GM12878 (cell line): ENCODE results near the gene CYP3A7. TPM values are rescaled to one million over a fixed set of nuclear protein-coding genes. Genes with fewer than 3 reads are reported as not detected.

Experiments
- ATAC-seq: fragments of 200-7000 bp; cut with Tn5 transposase; 3 replicates; pipeline ENCODE4 v1.9.1; 2020; ENCODE audit warnings: mild to moderate bottlenecking, moderate library complexity
- Bru-seq: library from RNA; stranded (reverse); fragments of 400-500 nt; gene quantifications from one replicate; lab custom pipeline; 2021; lab: Mats Ljungman, UMichigan
- BruChase-seq, 2 experiments: library from RNA; stranded (reverse); fragments of 400-500 nt; gene quantifications; one replicate each; lab custom pipeline; 2021; lab: Mats Ljungman, UMichigan
- BruUV-seq: library from RNA; stranded (reverse); fragments of 400-500 nt; replicated peaks from 2 replicates; lab custom pipeline; 2021; lab: Mats Ljungman, UMichigan
- CTCF ChIA-PET: fragments of 300-600 bp; sonication (Branson Sonifier 250); formaldehyde crosslinking; extraction: SDS; loops from one replicate; lab custom pipeline; 2021; ENCODE audit warnings: inconsistent platforms; lab: Yijun Ruan, JAX
- POLR2A ChIA-PET: fragments of 350-600 bp; formaldehyde crosslinking; extraction: SDS; loops from one replicate; lab custom pipeline; 2021; ENCODE audit warnings: inconsistent platforms; lab: Charles Lee
- RAD21 ChIA-PET: fragments of 300-600 bp; sonication (Branson Sonifier 250); formaldehyde crosslinking; loops from one replicate; lab custom pipeline; 2023; ENCODE audit warnings: antibody characterized with exemption; ENCODE audit not compliant: unreplicated experiment; lab: Charles Lee
- SMC1A ChIA-PET: fragments of 300-600 bp; sonication (Branson Sonifier 250); formaldehyde crosslinking; loops from one replicate; lab custom pipeline; 2023; ENCODE audit not compliant: unreplicated experiment, uncharacterized antibody; lab: Charles Lee
- DNase-seq: peaks from one replicate; pipeline ENCODE4 v3.0.0-alpha.2; 2011; ENCODE audit warnings: low read depth, low spot score
- FAIRE-seq: peaks from 3 replicates; lab custom pipeline; 2011; peaks lifted over from hg19 to GRCh38; lab: Jason Lieb, UNC
- H2AFZ ChIP-seq: 2 replicates; pipeline ENCODE4 v1.6.0; 2011; ENCODE audit warnings: low read depth, low read length, control low read depth; ENCODE audit not compliant: control insufficient read depth
- H3K27ac ChIP-seq: 2 replicates; pipeline ENCODE4 v1.5.1; 2011; ENCODE audit warnings: control low read depth; ENCODE audit not compliant: control insufficient read depth, insufficient read depth
- H3K27me3 ChIP-seq, 2 experiments: replicated peaks in 1 of 2; 2 replicates each; pipeline versions ENCODE4 v1.6.0 to v1.6.1; 2011; ENCODE audit warnings: low read length in 1 of 2; ENCODE audit not compliant: control insufficient read depth in 2 of 2, insufficient read depth in 2 of 2
- H3K36me3 ChIP-seq, 2 experiments: 2 replicates each; pipeline ENCODE4 v1.5.1; 2011; ENCODE audit warnings: low read length in 1 of 2; ENCODE audit not compliant: control insufficient read depth in 2 of 2, insufficient read depth in 2 of 2
- H3K4me1 ChIP-seq: 2 replicates; pipeline ENCODE4 v1.6.1; 2011; ENCODE audit warnings: mild to moderate bottlenecking, low read length, moderate library complexity, mixed read lengths; ENCODE audit not compliant: control insufficient read depth, insufficient read depth
- H3K4me2 ChIP-seq: 2 replicates; pipeline ENCODE4 v1.6.0; 2011; ENCODE audit warnings: control low read depth; ENCODE audit not compliant: control insufficient read depth, insufficient read depth
- H3K4me3 ChIP-seq: fragments of 200-600 bp; sonication (generic); 2 replicates; pipeline ENCODE4 v1.5.1; 2016
- H3K79me2 ChIP-seq: 2 replicates; pipeline ENCODE4 v1.6.0; 2011; ENCODE audit warnings: low read length; ENCODE audit not compliant: control insufficient read depth, insufficient read depth
- H3K9ac ChIP-seq: 2 replicates; pipeline ENCODE4 v1.8.0; 2011; ENCODE audit warnings: low read length, control low read depth, mixed read lengths; ENCODE audit not compliant: control insufficient read depth, insufficient read depth
- H3K9me3 ChIP-seq: replicated peaks from 3 replicates; pipeline ENCODE4 v1.5.1; 2011; ENCODE audit warnings: mild to moderate bottlenecking, low read length; ENCODE audit not compliant: control insufficient read depth, insufficient read depth
- H4K20me1 ChIP-seq: 2 replicates; pipeline ENCODE4 v1.6.0; 2011; ENCODE audit not compliant: control insufficient read depth, insufficient read depth
- CBX5 ChIP-seq: sonication (generic); IDR thresholded peaks from 2 replicates; pipeline ENCODE4 v1.6.1; 2016; ENCODE audit warnings: low read depth, moderate library complexity, mild to moderate bottlenecking, inconsistent platforms
- CREB1 ChIP-seq: IDR thresholded peaks from 2 replicates; pipeline ENCODE4 v1.6.1; 2012; ENCODE audit warnings: low read depth, mild to moderate bottlenecking, inconsistent platforms
- CUX1 ChIP-seq: IDR thresholded peaks from 2 replicates; pipeline ENCODE4 v1.6.1; 2012; ENCODE audit warnings: improper control_type of control experiment, low read depth, low read length; ENCODE audit not compliant: insufficient replicate concordance
- DPF2 ChIP-seq: fragments of 450-650 bp; IDR thresholded peaks from 2 replicates; pipeline ENCODE4 v1.6.1; 2017; ENCODE audit warnings: mild to moderate bottlenecking
- PML ChIP-seq: IDR thresholded peaks from 2 replicates; pipeline ENCODE4 v1.6.1; 2012; ENCODE audit warnings: low read length, inconsistent platforms
- POLR2A ChIP-seq: IDR thresholded peaks from 2 replicates; pipeline ENCODE4 v1.6.1; 2011; ENCODE audit warnings: low read depth, mild to moderate bottlenecking, low read length
- PRDM15 ChIP-seq: fragments of 450-650 bp; formaldehyde crosslinking; IDR thresholded peaks from 2 replicates; pipeline ENCODE4 v1.4.0; 2020; ENCODE audit warnings: mild to moderate bottlenecking, moderate library complexity
- RAD21 ChIP-seq: IDR thresholded peaks from 2 replicates; pipeline ENCODE4 v1.6.1; 2011; ENCODE audit warnings: mild to moderate bottlenecking, low read depth, low read length, moderate library complexity; ENCODE audit not compliant: insufficient read depth
- SPI1 ChIP-seq: IDR thresholded peaks from 2 replicates; pipeline ENCODE4 v1.6.1; 2011; ENCODE audit warnings: low read depth, mild to moderate bottlenecking, low read length, moderate library complexity, borderline replicate concordance; ENCODE audit not compliant: insufficient read depth
- SREBF1 ChIP-seq: IDR thresholded peaks from 2 replicates; pipeline ENCODE4 v1.6.1; 2012; ENCODE audit warnings: mild to moderate bottlenecking, low read length
- SRF ChIP-seq, 2 experiments: IDR thresholded peaks; 2 replicates each; pipeline ENCODE4 v1.6.1; 2011; ENCODE audit warnings: low read depth in 2 of 2, low read length in 2 of 2, mild to moderate bottlenecking in 1 of 2, moderate library complexity in 1 of 2
- ZNF24 ChIP-seq: fragments of 450-650 bp; IDR thresholded peaks from 2 replicates; pipeline ENCODE4 v1.6.1; 2017; ENCODE audit warnings: antibody characterized with exemption, mild to moderate bottlenecking
- WGBS: methylation state at CpG from one replicate; pipeline ENCODE4 v1.1.6; 2016; ENCODE audit warnings: low lambda C conversion rate; ENCODE audit not compliant: insufficient replicate concordance, insufficient coverage; ENCODE audit errors: missing lambda C conversion rate; 5-methylcytosine and 5-hydroxymethylcytosine counted together
- in situ Hi-C: fragments of 300-500 bp; cut with MboI; formaldehyde crosslinking; loops from 9 replicates; pipeline ENCODE4 v1.14.3; 2018; ENCODE audit warnings: mixed read lengths
- intact Hi-C: fragments of 100-400 bp; cut with micrococcal nuclease; formaldehyde crosslinking; loops from one replicate; pipeline ENCODE4 v1.14.2; 2022; ENCODE audit not compliant: unreplicated experiment
- long read RNA-seq, 2 experiments: library from polyadenylated mRNA; unstranded; transcript quantifications; one replicate each; pipeline ENCODE4 v2.0.0, GENCODE V29; 2019 to 2020
- polyA minus RNA-seq, 3 experiments: library from RNA; depleted of rRNA, polyadenylated mRNA; stranded (reverse); fragments of >200 nt; gene quantifications; 2 replicates each; pipeline ENCODE4 v1.2.3, GENCODE V29; 2011
- polyA plus RNA-seq, 11 experiments: library from polyadenylated mRNA; depleted of rRNA in 4 of 11; unstranded in 6 of 11; stranded (reverse) in 5 of 11; fragments of >200 nt; fragmentation: Nextera tagmentation in 4 of 11; fragmentation: Illumina TruSeq in 1 of 11; extraction: Ambion mirVana in 4 of 11; extraction: Trizol in 1 of 11; gene quantifications; 1 replicate in 1 of 11; 2 replicates in 10 of 11; pipeline versions ENCODE4 v1.2.1 to v1.2.3, GENCODE V29; 2011 to 2016; ENCODE audit warnings: inconsistent platforms in 2 of 11, missing spikeins in 2 of 11, low read depth in 1 of 11
- total RNA-seq, 4 experiments: library from RNA; depleted of rRNA in 3 of 4; stranded (reverse); fragments of >200 nt in 3 of 4; fragmentation: Illumina TruSeq in 1 of 4; extraction: Trizol in 1 of 4; gene quantifications; 2 replicates each; pipeline versions ENCODE4 v1.2.1 to v1.2.3, GENCODE V29; 2013 to 2021

The CYP3A7 gene
- not detected in 2 replicates for total RNA-seq (2013; cell fraction: nucleolus; rRNA removed)
- total RNA-seq (2014; rRNA removed) (0.11 TPM in 1 of 2 replicates, not detected in the other), total RNA-seq (2014; rRNA removed; fragmentation: Illumina TruSeq; extraction: Trizol) (not detected in 2 replicates), total RNA-seq (2021) (not detected in 2 replicates), polyA plus RNA-seq (2011; rRNA removed) (0.05 and 0.07 TPM in 2 replicates), polyA plus RNA-seq (2014; fragmentation: Illumina TruSeq; extraction: Trizol) (0.06 TPM in 1 of 2 replicates, not detected in the other), polyA plus RNA-seq (2014; fragmentation: Nextera tagmentation; extraction: Ambion mirVana) (not detected), polyA plus RNA-seq (2014; rRNA removed) (not detected in 2 replicates), polyA plus RNA-seq (2016; fragmentation: Nextera tagmentation; extraction: Ambion mirVana) (not detected), polyA minus RNA-seq (2011; rRNA and poly(A)+ RNA removed) (not detected in 2 replicates), Bru-seq, nascent RNA (not detected), BruChase-seq, experiment 1, labeled RNA remaining after a 6-hour chase (not detected), BruChase-seq, experiment 2, labeled RNA remaining after a 2-hour chase (not detected)
- polyA plus RNA-seq (2011; ENCODE audit: low read depth), result not detected
- 0.06 TPM in 1 of 2 replicates, not detected in the other for polyA plus RNA-seq (2011; cell fraction: cytosol; rRNA removed)
- polyA plus RNA-seq (2011; cell fraction: nucleus; rRNA removed), result 0.07 and 0.16 TPM in 2 replicates
- polyA plus RNA-seq (2012), result not detected in 2 replicates
- polyA minus RNA-seq (2011; cell fraction: cytosol; rRNA and poly(A)+ RNA removed), result not detected in 2 replicates
- polyA minus RNA-seq (2011; cell fraction: nucleus; rRNA and poly(A)+ RNA removed), result not detected in 2 replicates
- long read RNA-seq, experiment 1, result 0 reads
- long read RNA-seq, experiment 2, result 0 reads

- Histone ChIP-seq H3K9ac (no peak within 1 kb of the TSS), H3K27me3 (no peaks in the 10 kb centered on the region), H3K9me3 (no peaks in the 10 kb centered on the region; the same call in 2 of the 3 replicates), H3K4me1 (no peaks in the 10 kb centered on the region), H3K4me3 (no peak within 1 kb of the TSS), H3K36me3 (no peaks in the 10 kb centered on the region), H2AFZ (no peak within 1 kb of the TSS), H4K20me1 (no peaks in the 10 kb centered on the region), H3K27ac (no peak within 1 kb of the TSS), H3K4me2 (no peak within 1 kb of the TSS), H3K79me2 (no peaks in the 10 kb centered on the region)
- CTCF ChIA-PET, result no interaction called here
- BruUV-seq, result no TSS peak
- POLR2A ChIA-PET, result no interaction called here
- intact Hi-C loops (no loop called here), in situ Hi-C loops (no loop called here)
- no peak for FAIRE-seq
- no peak for TF ChIP-seq SPI1
- no peak for TF ChIP-seq PRDM15 (CRISPR knock-in tag)
- no peak for TF ChIP-seq CBX5
- no peak for TF ChIP-seq CUX1
- TF ChIP-seq PML, result no peak
- no peak for TF ChIP-seq DPF2
- TF ChIP-seq SREBF1, result no peak
- TF ChIP-seq ZNF24, result no peak
- TF ChIP-seq SRF (IDR thresholded peaks at IDR 0.05; ENCODE audit: low read depth in 2 of 2, low read length in 2 of 2), result no peak
- no peak for TF ChIP-seq CREB1
- no peak for TF ChIP-seq POLR2A
- TF ChIP-seq RAD21, result no peak
- no peak for ATAC-seq
- SMC1A ChIA-PET, result interaction anchor here (0.7 kb wide), 1 partner anchor 8 kb away, joined by 4 read pairs; no protein-coding TSS in a partner anchor
- 22% methylated on average over 5 of the region's 5 CpGs for WGBS
- no peak for DNase-seq
- RAD21 ChIA-PET, result no interaction called here
These were observed at the start of gene CYP3A7 for GRCh38 chr7:99734987-99735386. Gene CYP3A7 (minus strand): TSS chr7:99735196. CDS start chr7:99735093, 103 bp downstream.
